GM12878 (cell line): ENCODE data around the gene UBAC2. TPM values are rescaled to one million over a fixed set of nuclear protein-coding genes. Genes with fewer than 3 reads are reported as not detected.

ENCODE experiments used
- ATAC-seq: fragments of 200-7000 bp; cut with Tn5 transposase; 3 replicates; pipeline ENCODE4 v1.9.1; 2020; ENCODE audit warnings: mild to moderate bottlenecking, moderate library complexity
- BruUV-seq: library from RNA; stranded (reverse); fragments of 400-500 nt; replicated peaks from 2 replicates; lab custom pipeline; 2021; lab: Mats Ljungman, UMichigan
- CTCF ChIA-PET: fragments of 300-600 bp; sonication (Branson Sonifier 250); formaldehyde crosslinking; extraction: SDS; loops from one replicate; lab custom pipeline; 2021; ENCODE audit warnings: inconsistent platforms; lab: Yijun Ruan, JAX
- POLR2A ChIA-PET: fragments of 350-600 bp; formaldehyde crosslinking; extraction: SDS; loops from one replicate; lab custom pipeline; 2021; ENCODE audit warnings: inconsistent platforms; lab: Charles Lee
- RAD21 ChIA-PET: fragments of 300-600 bp; sonication (Branson Sonifier 250); formaldehyde crosslinking; loops from one replicate; lab custom pipeline; 2023; ENCODE audit warnings: antibody characterized with exemption; ENCODE audit not compliant: unreplicated experiment; lab: Charles Lee
- SMC1A ChIA-PET: fragments of 300-600 bp; sonication (Branson Sonifier 250); formaldehyde crosslinking; loops from one replicate; lab custom pipeline; 2023; ENCODE audit not compliant: unreplicated experiment, uncharacterized antibody; lab: Charles Lee
- DNase-seq: peaks from one replicate; pipeline ENCODE4 v3.0.0-alpha.2; 2011; ENCODE audit warnings: low read depth, low spot score
- FAIRE-seq: peaks from 3 replicates; lab custom pipeline; 2011; peaks lifted over from hg19 to GRCh38; lab: Jason Lieb, UNC
- H2AFZ ChIP-seq: 2 replicates; pipeline ENCODE4 v1.6.0; 2011; ENCODE audit warnings: low read depth, low read length, control low read depth; ENCODE audit not compliant: control insufficient read depth
- H3K27ac ChIP-seq: 2 replicates; pipeline ENCODE4 v1.5.1; 2011; ENCODE audit warnings: control low read depth; ENCODE audit not compliant: control insufficient read depth, insufficient read depth
- H3K27me3 ChIP-seq, 2 experiments: replicated peaks in 1 of 2; 2 replicates each; pipeline versions ENCODE4 v1.6.0 to v1.6.1; 2011; ENCODE audit warnings: low read length in 1 of 2; ENCODE audit not compliant: control insufficient read depth in 2 of 2, insufficient read depth in 2 of 2
- H3K36me3 ChIP-seq, 2 experiments: 2 replicates each; pipeline ENCODE4 v1.5.1; 2011; ENCODE audit warnings: low read length in 1 of 2; ENCODE audit not compliant: control insufficient read depth in 2 of 2, insufficient read depth in 2 of 2
- H3K4me1 ChIP-seq: 2 replicates; pipeline ENCODE4 v1.6.1; 2011; ENCODE audit warnings: mild to moderate bottlenecking, low read length, moderate library complexity, mixed read lengths; ENCODE audit not compliant: control insufficient read depth, insufficient read depth
- H3K4me2 ChIP-seq: 2 replicates; pipeline ENCODE4 v1.6.0; 2011; ENCODE audit warnings: control low read depth; ENCODE audit not compliant: control insufficient read depth, insufficient read depth
- H3K4me3 ChIP-seq: fragments of 200-600 bp; sonication (generic); 2 replicates; pipeline ENCODE4 v1.5.1; 2016
- H3K79me2 ChIP-seq: 2 replicates; pipeline ENCODE4 v1.6.0; 2011; ENCODE audit warnings: low read length; ENCODE audit not compliant: control insufficient read depth, insufficient read depth
- H3K9ac ChIP-seq: 2 replicates; pipeline ENCODE4 v1.8.0; 2011; ENCODE audit warnings: low read length, control low read depth, mixed read lengths; ENCODE audit not compliant: control insufficient read depth, insufficient read depth
- H3K9me3 ChIP-seq: replicated peaks from 3 replicates; pipeline ENCODE4 v1.5.1; 2011; ENCODE audit warnings: mild to moderate bottlenecking, low read length; ENCODE audit not compliant: control insufficient read depth, insufficient read depth
- H4K20me1 ChIP-seq: 2 replicates; pipeline ENCODE4 v1.6.0; 2011; ENCODE audit not compliant: control insufficient read depth, insufficient read depth
- BACH1 ChIP-seq: fragments of 450-650 bp; IDR thresholded peaks from 2 replicates; pipeline ENCODE4 v1.6.1; 2017; ENCODE audit warnings: mild to moderate bottlenecking, borderline replicate concordance
- HDAC2 ChIP-seq: fragments of 200-600 bp; sonication (generic); IDR thresholded peaks from 2 replicates; pipeline ENCODE4 v1.6.1; 2017
- HSF1 ChIP-seq: fragments of 150-350 bp; IDR thresholded peaks from 2 replicates; pipeline ENCODE4 v1.6.1; 2014; ENCODE audit warnings: mild to moderate bottlenecking, low read depth, low read length
- IRF4 ChIP-seq: IDR thresholded peaks from 2 replicates; pipeline ENCODE4 v1.6.1; 2011; ENCODE audit warnings: low read depth, low read length
- KDM1A ChIP-seq: fragments of 200-600 bp; sonication (generic); IDR thresholded peaks from 2 replicates; pipeline ENCODE4 v1.6.1; 2016; ENCODE audit warnings: borderline replicate concordance
- MEF2A ChIP-seq: IDR thresholded peaks from 2 replicates; pipeline ENCODE4 v1.6.1; 2011; ENCODE audit warnings: low read depth, mild to moderate bottlenecking, low read length, moderate library complexity; ENCODE audit not compliant: insufficient read depth
- POU2F2 ChIP-seq: IDR thresholded peaks from 3 replicates; pipeline ENCODE4 v1.6.1; 2011; ENCODE audit warnings: low read depth, mild to moderate bottlenecking, low read length, borderline replicate concordance
- WGBS: methylation state at CpG from one replicate; pipeline ENCODE4 v1.1.6; 2016; ENCODE audit warnings: low lambda C conversion rate; ENCODE audit not compliant: insufficient replicate concordance, insufficient coverage; ENCODE audit errors: missing lambda C conversion rate; 5-methylcytosine and 5-hydroxymethylcytosine counted together
- in situ Hi-C: fragments of 300-500 bp; cut with MboI; formaldehyde crosslinking; loops from 9 replicates; pipeline ENCODE4 v1.14.3; 2018; ENCODE audit warnings: mixed read lengths
- intact Hi-C: fragments of 100-400 bp; cut with micrococcal nuclease; formaldehyde crosslinking; loops from one replicate; pipeline ENCODE4 v1.14.2; 2022; ENCODE audit not compliant: unreplicated experiment
- polyA plus RNA-seq, 11 experiments: library from polyadenylated mRNA; depleted of rRNA in 4 of 11; unstranded in 6 of 11; stranded (reverse) in 5 of 11; fragments of >200 nt; fragmentation: Nextera tagmentation in 4 of 11; fragmentation: Illumina TruSeq in 1 of 11; extraction: Ambion mirVana in 4 of 11; extraction: Trizol in 1 of 11; gene quantifications; 1 replicate in 1 of 11; 2 replicates in 10 of 11; pipeline versions ENCODE4 v1.2.1 to v1.2.3, GENCODE V29; 2011 to 2016; ENCODE audit warnings: inconsistent platforms in 2 of 11, missing spikeins in 2 of 11, low read depth in 1 of 11
- total RNA-seq, 4 experiments: library from RNA; depleted of rRNA in 3 of 4; stranded (reverse); fragments of >200 nt in 3 of 4; fragmentation: Illumina TruSeq in 1 of 4; extraction: Trizol in 1 of 4; gene quantifications; 2 replicates each; pipeline versions ENCODE4 v1.2.1 to v1.2.3, GENCODE V29; 2013 to 2021
- TF ChIP-seq, protein P1 (sequence below): IDR thresholded peaks from 2 replicates; pipeline ENCODE4 v1.6.1; 2012; ENCODE audit warnings: improper control_type of control experiment, low read depth, low read length; ENCODE audit not compliant: insufficient replicate concordance
- TF ChIP-seq, protein P2 (sequence below): fragments of 450-650 bp; IDR thresholded peaks from 2 replicates; pipeline ENCODE4 v1.6.1; 2016; ENCODE audit warnings: mild to moderate bottlenecking, moderate library complexity, borderline replicate concordance
- TF ChIP-seq, protein P3 (sequence below), 3 experiments: IDR thresholded peaks in 2 of 3; conservative IDR thresholded peaks in 1 of 3; 2 replicates each; pipeline ENCODE4 v1.5.1; 2011; ENCODE audit warnings: low read depth in 3 of 3, low read length in 3 of 3, mild to moderate bottlenecking in 3 of 3, control low read depth in 2 of 3, moderate library complexity in 2 of 3, inconsistent platforms in 1 of 3, mixed read lengths in 1 of 3; ENCODE audit not compliant: control insufficient read depth in 2 of 3, insufficient read depth in 1 of 3; ENCODE audit errors: extremely low read depth in 1 of 3

The UBAC2 gene
- total and polyA plus RNA-seq, 10 of the 15 experiments (the other 5 are each of a cell fraction or from before 2014, with no cell fraction given) = 3.0 to 54.6 (median 17.4) TPM

GRCh38 chr13:99339230-99339721, 138.6 kb downstream of the UBAC2 start:
- WGBS = 75% methylated on average over 5 of the region's 5 CpGs
- RAD21 ChIA-PET = no interaction called here
- DNase-seq = no peak
- Histone ChIP-seq H3K79me2 (no peaks in the 10 kb centered on the region), H3K36me3 (peaks cover 0 to 2% of the 10 kb centered on the region in 2 experiments; a peak in 3 of 4 replicates), H3K9ac (no peak overlapping the region), H3K27me3 (no peaks in the 10 kb centered on the region), H3K4me1 (0 out of 2 replicates have a peak, but pooled peaks cover 5% of the 10 kb centered on the region), H3K27ac (no peak overlapping the region), H3K4me2 (no peak overlapping the region), H4K20me1 (no peaks in the 10 kb centered on the region), H3K9me3 (no peaks in the 10 kb centered on the region), H3K4me3 (no peak overlapping the region), H2AFZ (no peak overlapping the region)
- FAIRE-seq = no peak
- ATAC-seq = no peak
- no TSS peak for BruUV-seq
- POLR2A ChIA-PET = interaction anchor here (1.3 kb wide), 2 partner anchors 9 to 12 kb away, joined by 3 to 5 read pairs; no protein-coding TSS in a partner anchor
- intact Hi-C loops = no loop called here
- TF ChIP-seq IRF4 = no peak
- TF ChIP-seq POU2F2 = no peak
- TF ChIP-seq, protein P1, sequence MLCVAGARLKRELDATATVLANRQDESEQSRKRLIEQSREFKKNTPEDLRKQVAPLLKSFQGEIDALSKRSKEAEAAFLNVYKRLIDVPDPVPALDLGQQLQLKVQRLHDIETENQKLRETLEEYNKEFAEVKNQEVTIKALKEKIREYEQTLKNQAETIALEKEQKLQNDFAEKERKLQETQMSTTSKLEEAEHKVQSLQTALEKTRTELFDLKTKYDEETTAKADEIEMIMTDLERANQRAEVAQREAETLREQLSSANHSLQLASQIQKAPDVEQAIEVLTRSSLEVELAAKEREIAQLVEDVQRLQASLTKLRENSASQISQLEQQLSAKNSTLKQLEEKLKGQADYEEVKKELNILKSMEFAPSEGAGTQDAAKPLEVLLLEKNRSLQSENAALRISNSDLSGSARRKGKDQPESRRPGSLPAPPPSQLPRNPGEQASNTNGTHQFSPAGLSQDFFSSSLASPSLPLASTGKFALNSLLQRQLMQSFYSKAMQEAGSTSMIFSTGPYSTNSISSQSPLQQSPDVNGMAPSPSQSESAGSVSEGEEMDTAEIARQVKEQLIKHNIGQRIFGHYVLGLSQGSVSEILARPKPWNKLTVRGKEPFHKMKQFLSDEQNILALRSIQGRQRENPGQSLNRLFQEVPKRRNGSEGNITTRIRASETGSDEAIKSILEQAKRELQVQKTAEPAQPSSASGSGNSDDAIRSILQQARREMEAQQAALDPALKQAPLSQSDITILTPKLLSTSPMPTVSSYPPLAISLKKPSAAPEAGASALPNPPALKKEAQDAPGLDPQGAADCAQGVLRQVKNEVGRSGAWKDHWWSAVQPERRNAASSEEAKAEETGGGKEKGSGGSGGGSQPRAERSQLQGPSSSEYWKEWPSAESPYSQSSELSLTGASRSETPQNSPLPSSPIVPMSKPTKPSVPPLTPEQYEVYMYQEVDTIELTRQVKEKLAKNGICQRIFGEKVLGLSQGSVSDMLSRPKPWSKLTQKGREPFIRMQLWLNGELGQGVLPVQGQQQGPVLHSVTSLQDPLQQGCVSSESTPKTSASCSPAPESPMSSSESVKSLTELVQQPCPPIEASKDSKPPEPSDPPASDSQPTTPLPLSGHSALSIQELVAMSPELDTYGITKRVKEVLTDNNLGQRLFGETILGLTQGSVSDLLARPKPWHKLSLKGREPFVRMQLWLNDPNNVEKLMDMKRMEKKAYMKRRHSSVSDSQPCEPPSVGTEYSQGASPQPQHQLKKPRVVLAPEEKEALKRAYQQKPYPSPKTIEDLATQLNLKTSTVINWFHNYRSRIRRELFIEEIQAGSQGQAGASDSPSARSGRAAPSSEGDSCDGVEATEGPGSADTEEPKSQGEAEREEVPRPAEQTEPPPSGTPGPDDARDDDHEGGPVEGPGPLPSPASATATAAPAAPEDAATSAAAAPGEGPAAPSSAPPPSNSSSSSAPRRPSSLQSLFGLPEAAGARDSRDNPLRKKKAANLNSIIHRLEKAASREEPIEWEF = no peak
- TF ChIP-seq, protein P2, sequence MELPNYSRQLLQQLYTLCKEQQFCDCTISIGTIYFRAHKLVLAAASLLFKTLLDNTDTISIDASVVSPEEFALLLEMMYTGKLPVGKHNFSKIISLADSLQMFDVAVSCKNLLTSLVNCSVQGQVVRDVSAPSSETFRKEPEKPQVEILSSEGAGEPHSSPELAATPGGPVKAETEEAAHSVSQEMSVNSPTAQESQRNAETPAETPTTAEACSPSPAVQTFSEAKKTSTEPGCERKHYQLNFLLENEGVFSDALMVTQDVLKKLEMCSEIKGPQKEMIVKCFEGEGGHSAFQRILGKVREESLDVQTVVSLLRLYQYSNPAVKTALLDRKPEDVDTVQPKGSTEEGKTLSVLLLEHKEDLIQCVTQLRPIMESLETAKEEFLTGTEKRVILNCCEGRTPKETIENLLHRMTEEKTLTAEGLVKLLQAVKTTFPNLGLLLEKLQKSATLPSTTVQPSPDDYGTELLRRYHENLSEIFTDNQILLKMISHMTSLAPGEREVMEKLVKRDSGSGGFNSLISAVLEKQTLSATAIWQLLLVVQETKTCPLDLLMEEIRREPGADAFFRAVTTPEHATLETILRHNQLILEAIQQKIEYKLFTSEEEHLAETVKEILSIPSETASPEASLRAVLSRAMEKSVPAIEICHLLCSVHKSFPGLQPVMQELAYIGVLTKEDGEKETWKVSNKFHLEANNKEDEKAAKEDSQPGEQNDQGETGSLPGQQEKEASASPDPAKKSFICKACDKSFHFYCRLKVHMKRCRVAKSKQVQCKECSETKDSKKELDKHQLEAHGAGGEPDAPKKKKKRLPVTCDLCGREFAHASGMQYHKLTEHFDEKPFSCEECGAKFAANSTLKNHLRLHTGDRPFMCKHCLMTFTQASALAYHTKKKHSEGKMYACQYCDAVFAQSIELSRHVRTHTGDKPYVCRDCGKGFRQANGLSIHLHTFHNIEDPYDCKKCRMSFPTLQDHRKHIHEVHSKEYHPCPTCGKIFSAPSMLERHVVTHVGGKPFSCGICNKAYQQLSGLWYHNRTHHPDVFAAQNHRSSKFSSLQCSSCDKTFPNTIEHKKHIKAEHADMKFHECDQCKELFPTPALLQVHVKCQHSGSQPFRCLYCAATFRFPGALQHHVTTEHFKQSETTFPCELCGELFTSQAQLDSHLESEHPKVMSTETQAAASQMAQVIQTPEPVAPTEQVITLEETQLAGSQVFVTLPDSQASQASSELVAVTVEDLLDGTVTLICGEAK = no peak
- no peak for TF ChIP-seq KDM1A
- no peak for TF ChIP-seq BACH1
- TF ChIP-seq, protein P3, sequence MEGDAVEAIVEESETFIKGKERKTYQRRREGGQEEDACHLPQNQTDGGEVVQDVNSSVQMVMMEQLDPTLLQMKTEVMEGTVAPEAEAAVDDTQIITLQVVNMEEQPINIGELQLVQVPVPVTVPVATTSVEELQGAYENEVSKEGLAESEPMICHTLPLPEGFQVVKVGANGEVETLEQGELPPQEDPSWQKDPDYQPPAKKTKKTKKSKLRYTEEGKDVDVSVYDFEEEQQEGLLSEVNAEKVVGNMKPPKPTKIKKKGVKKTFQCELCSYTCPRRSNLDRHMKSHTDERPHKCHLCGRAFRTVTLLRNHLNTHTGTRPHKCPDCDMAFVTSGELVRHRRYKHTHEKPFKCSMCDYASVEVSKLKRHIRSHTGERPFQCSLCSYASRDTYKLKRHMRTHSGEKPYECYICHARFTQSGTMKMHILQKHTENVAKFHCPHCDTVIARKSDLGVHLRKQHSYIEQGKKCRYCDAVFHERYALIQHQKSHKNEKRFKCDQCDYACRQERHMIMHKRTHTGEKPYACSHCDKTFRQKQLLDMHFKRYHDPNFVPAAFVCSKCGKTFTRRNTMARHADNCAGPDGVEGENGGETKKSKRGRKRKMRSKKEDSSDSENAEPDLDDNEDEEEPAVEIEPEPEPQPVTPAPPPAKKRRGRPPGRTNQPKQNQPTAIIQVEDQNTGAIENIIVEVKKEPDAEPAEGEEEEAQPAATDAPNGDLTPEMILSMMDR (IDR thresholded peaks at IDR 0.05 in 2 of 3, conservative IDR thresholded peaks at IDR 0.05 in 1 of 3; ENCODE audit: control insufficient read depth in 2 of 3, extremely low read depth in 1 of 3, insufficient read depth in 1 of 3, low read depth in 3 of 3, low read length in 3 of 3) = no peak
- TF ChIP-seq HDAC2 = no peak
- TF ChIP-seq HSF1 = no peak
- TF ChIP-seq MEF2A = no peak
- in situ Hi-C loops = no loop called here
- CTCF ChIA-PET = interaction anchor here (1.6 kb wide), 1 partner anchor 70 kb away, joined by 6 read pairs; no protein-coding TSS in a partner anchor
- SMC1A ChIA-PET = interaction anchor here (0.9 to 1.6 kb wide), 6 partner anchors 8 to 98 kb away, joined by 3 to 7 read pairs (median 3); no protein-coding TSS in a partner anchor
